CD14-positive monocyte (primary cell): ENCODE measurements around the gene ZDHHC24. TPM values are rescaled to one million over a fixed set of nuclear protein-coding genes. Genes with fewer than 3 reads are reported as not detected.

ENCODE experiments used
- DNase-seq, 3 donors: peaks; one replicate each; pipeline ENCODE4 v3.0.0-alpha.2; 2011 to 2022
- H2AFZ ChIP-seq: 2 replicates; pipeline ENCODE4 v1.6.0; 2012; ENCODE audit warnings: mild to moderate bottlenecking, low read depth, low read length, inconsistent platforms; ENCODE audit not compliant: insufficient read depth, poor library complexity, severe bottlenecking
- H3K27ac ChIP-seq, 2 donors: 1 replicate in 1 of 2; 2 replicates in 1 of 2; pipeline ENCODE4 v1.5.1; 2012 to 2013; ENCODE audit warnings: low read length in 2 of 2, control low read depth in 1 of 2, inconsistent platforms in 1 of 2, low read depth in 1 of 2, mild to moderate bottlenecking in 1 of 2
- H3K27me3 ChIP-seq, 2 donors: one replicate each; pipeline versions ENCODE4 v1.6.0 to v1.6.1; 2011 to 2013; ENCODE audit warnings: low read length in 2 of 2; ENCODE audit not compliant: control insufficient read depth in 2 of 2, insufficient read depth in 2 of 2
- H3K36me3 ChIP-seq, 2 donors: replicated peaks in 1 of 2; 1 replicate in 1 of 2; 2 replicates in 1 of 2; pipeline versions ENCODE4 v1.5.1 to v1.6.1; 2012 to 2013; ENCODE audit warnings: low read length in 2 of 2, control low read depth in 1 of 2, inconsistent platforms in 1 of 2, mild to moderate bottlenecking in 1 of 2; ENCODE audit not compliant: insufficient read depth in 2 of 2, control insufficient read depth in 1 of 2
- H3K4me1 ChIP-seq, 2 donors: 1 replicate in 1 of 2; 2 replicates in 1 of 2; pipeline versions ENCODE4 v1.5.1 to v1.6.1; 2012 to 2013; ENCODE audit warnings: low read length in 2 of 2, control low read depth in 1 of 2, inconsistent platforms in 1 of 2, mild to moderate bottlenecking in 1 of 2, moderate library complexity in 1 of 2; ENCODE audit not compliant: insufficient read depth in 2 of 2, control insufficient read depth in 1 of 2
- H3K4me2 ChIP-seq: replicated peaks from 2 replicates; pipeline ENCODE3; 2012; ENCODE audit warnings: low read length, moderate library complexity, mild to moderate bottlenecking; ENCODE audit not compliant: poor library complexity, severe bottlenecking; ENCODE audit errors: extremely low read depth
- H3K4me3 ChIP-seq, 3 experiments: fragments of 200-600 bp in 1 of 3; sonication (generic) in 1 of 3; replicated peaks in 1 of 3; 1 replicate in 2 of 3; 2 replicates in 1 of 3; pipeline ENCODE4 v1.5.1; 2011 to 2013; ENCODE audit warnings: low read length in 3 of 3, mild to moderate bottlenecking in 3 of 3, control low read depth in 2 of 3, low read depth in 2 of 3, inconsistent platforms in 1 of 3, moderate library complexity in 1 of 3
- H3K79me2 ChIP-seq: 2 replicates; pipeline ENCODE4 v1.6.0; 2012; ENCODE audit warnings: mild to moderate bottlenecking, control low read depth, inconsistent platforms, low read length, moderate library complexity; ENCODE audit not compliant: insufficient read depth
- H3K9ac ChIP-seq: 2 replicates; pipeline ENCODE4 v1.6.0; 2017; ENCODE audit warnings: low read length, mild to moderate bottlenecking; ENCODE audit not compliant: insufficient read depth, poor library complexity, severe bottlenecking
- H3K9me3 ChIP-seq, 2 donors: replicated peaks in 1 of 2; 1 replicate in 1 of 2; 2 replicates in 1 of 2; pipeline versions ENCODE4 v1.5.1 to v1.6.1; 2012 to 2013; ENCODE audit warnings: low read length in 2 of 2, control low read depth in 1 of 2; ENCODE audit not compliant: control insufficient read depth in 1 of 2, insufficient read depth in 1 of 2
- H4K20me1 ChIP-seq: 2 replicates; pipeline ENCODE4 v1.6.0; 2012; ENCODE audit warnings: mild to moderate bottlenecking, low read length, control low read depth, moderate library complexity; ENCODE audit not compliant: insufficient read depth
- H3K27ac Mint-ChIP-seq, 7 donors: one replicate each; pipeline ENCODE4 v1.8.0; 2020; ENCODE audit warnings: mild to moderate bottlenecking in 7 of 7, mixed read lengths in 7 of 7, moderate library complexity in 6 of 7, inconsistent platforms in 2 of 7
- H3K27me3 Mint-ChIP-seq, 3 donors: one replicate each; pipeline ENCODE4 v1.8.0; 2021 to 2022; ENCODE audit warnings: low read depth in 3 of 3, mild to moderate bottlenecking in 3 of 3, mixed read lengths in 3 of 3, moderate library complexity in 3 of 3, inconsistent platforms in 1 of 3
- H3K36me3 Mint-ChIP-seq, 2 donors: one replicate each; pipeline ENCODE4 v1.8.0; 2020; ENCODE audit warnings: mixed read lengths in 2 of 2, inconsistent platforms in 1 of 2, mild to moderate bottlenecking in 1 of 2
- H3K4me1 Mint-ChIP-seq: one replicate; pipeline ENCODE4 v1.8.0; 2020; ENCODE audit warnings: mild to moderate bottlenecking, mixed read lengths
- H3K4me3 Mint-ChIP-seq, 2 donors: one replicate each; pipeline ENCODE4 v1.8.0; 2020; ENCODE audit warnings: mild to moderate bottlenecking in 2 of 2, mixed read lengths in 2 of 2, moderate library complexity in 1 of 2
- H3K9me3 Mint-ChIP-seq, 7 donors: one replicate each; pipeline ENCODE4 v1.8.0; 2020 to 2022; ENCODE audit warnings: mixed read lengths in 7 of 7, mild to moderate bottlenecking in 6 of 7, moderate library complexity in 6 of 7, inconsistent platforms in 2 of 7
- CTCF ChIP-seq: fragments of 200-600 bp; IDR thresholded peaks from one replicate; pipeline ENCODE4 v1.8.0; 2022; ENCODE audit warnings: antibody characterized with exemption, mild to moderate bottlenecking
- WGBS: methylation state at CpG from one replicate; pipeline ENCODE4 v1.1.5; 2013; ENCODE audit warnings: missing lambda C conversion rate; ENCODE audit not compliant: insufficient coverage; 5-methylcytosine and 5-hydroxymethylcytosine counted together
- intact Hi-C, 2 donors: fragments of 100-400 bp; cut with micrococcal nuclease; formaldehyde crosslinking; loops; one replicate each; pipeline versions ENCODE4 v1.15.0 to v1.15.1; 2023
- polyA plus RNA-seq, 3 donors: library from polyadenylated mRNA; depleted of rRNA in 1 of 3; unstranded in 2 of 3; stranded (reverse) in 1 of 3; fragments of 300-500 nt in 2 of 3; fragments of >200 nt in 1 of 3; fragmentation: Illumina TruSeq in 2 of 3; gene quantifications; 1 replicate in 2 of 3; 2 replicates in 1 of 3; pipeline ENCODE4 v1.2.3, GENCODE V29; 2012 to 2021

ZDHHC24 gene
- polyA plus RNA-seq, 3 donors: 10.9 to 14.0 (median 11.9) TPM

- Mint-ChIP-seq H3K27ac (peak overlapping the region in 1 of 7 donors; percentile 25), H3K4me1 (peaks cover 2% of the 10 kb centered on the region), H3K27me3 (no peaks in the 10 kb centered on the region), H3K36me3 (peaks cover 28 to 43% of the 10 kb centered on the region in 2 donors), H3K4me3 (no peak overlapping the region), H3K9me3 (peaks cover 0 to 3% (median 0%) of the 10 kb centered on the region in 7 donors)
- Histone ChIP-seq H3K36me3 (peaks cover 6 to 31% of the 10 kb centered on the region in 2 donors), H3K9me3 (no peaks in the 10 kb centered on the region), H3K27me3 (no peaks in the 10 kb centered on the region), H3K4me2 (no peak overlapping the region), H3K4me3 (no peak overlapping the region), H3K4me1 (no peaks in the 10 kb centered on the region), H4K20me1 (no peaks in the 10 kb centered on the region), H3K9ac (peak overlapping the region; percentile 15), H3K27ac (no peak overlapping the region), H3K79me2 (no peaks in the 10 kb centered on the region), H2AFZ (no peak overlapping the region)
- intact Hi-C loops: no loop called here
- WGBS: 67% methylated on average over 3 of the region's 6 CpGs
- no peak for TF ChIP-seq CTCF
- DNase-seq: no peak
These were observed 13.1 kb downstream of the ZDHHC24 start for GRCh38 chr11:66532784-66533183.

GRCh38 chr11:66531841-66532240, 14.0 kb downstream of the ZDHHC24 start:
- Mint-ChIP-seq H3K36me3 (peaks cover 29 to 39% of the 10 kb centered on the region in 2 donors), H3K4me3 (no peak overlapping the region), H3K4me1 (peaks cover 2% of the 10 kb centered on the region), H3K27ac (no peak overlapping the region), H3K27me3 (no peaks in the 10 kb centered on the region), H3K9me3 (peaks cover 0 to 3% (median 0%) of the 10 kb centered on the region in 7 donors)
- H3K4me3 ChIP-seq: no peak overlapping the region
- H3K4me1 ChIP-seq: no peaks in the 10 kb centered on the region
- H3K9me3 ChIP-seq: no peaks in the 10 kb centered on the region
- TF ChIP-seq CTCF: no peak
- no peak overlapping the region for H2AFZ ChIP-seq
- WGBS: 99% methylated on average over 8 of the region's 11 CpGs
- no peak overlapping the region for H3K27ac ChIP-seq
- H4K20me1 ChIP-seq: no peaks in the 10 kb centered on the region
- H3K4me2 ChIP-seq: no peak overlapping the region
- no peak overlapping the region for H3K9ac ChIP-seq
- DNase-seq: no peak
- H3K27me3 ChIP-seq: no peaks in the 10 kb centered on the region
- no peaks in the 10 kb centered on the region for H3K79me2 ChIP-seq
- peaks cover 10 to 27% of the 10 kb centered on the region in 2 donors for H3K36me3 ChIP-seq
- intact Hi-C loops: no loop called here
